ENCODE data around the gene KRT78. TPM values are rescaled to one million over a fixed set of nuclear protein-coding genes. Genes with fewer than 3 reads are reported as not detected.

The KRT78 gene
- total RNA-seq, 1 donor from 2014 or later, result not detected

GRCh38 chr12:52814710-52815155, 34.1 kb downstream of the KRT78 start:
- TF ChIP-seq CTCF (IDR thresholded peaks at IDR 0.05), result no peak
- Histone ChIP-seq H3K36me3 (no peaks in the 10 kb centered on the region), H3K9me3 (no peaks in the 10 kb centered on the region), H3K27me3 (peaks cover 28% of the 10 kb centered on the region), H3K4me3 (no peak overlapping the region), H3K27ac (no peak overlapping the region), H3K4me1 (peaks cover 15% of the 10 kb centered on the region)
- intact Hi-C loops (cut with DNase I), result no loop called here
- DNase-seq, result peak; percentile 48
- peak; percentile 4 for ATAC-seq

- H3K27ac ChIP-seq, result no peak within 1 kb of the TSS
- DNase-seq, result peak; percentile 57
- peak; percentile 89 for ATAC-seq
- no peak within 1 kb of the TSS for H3K4me3 ChIP-seq
- H3K4me1 ChIP-seq, result peaks cover 15% of the 10 kb centered on the region
- TF ChIP-seq CTCF (IDR thresholded peaks at IDR 0.05), result no peak
- no peaks in the 10 kb centered on the region for H3K9me3 ChIP-seq
- no peaks in the 10 kb centered on the region for H3K36me3 ChIP-seq
- peaks cover 24% of the 10 kb centered on the region for H3K27me3 ChIP-seq
- intact Hi-C loops (cut with DNase I), result no loop called here
Observed at GRCh38 chr12:52813885-52814709, 34.7 kb downstream of the KRT78 start, which contains the start of gene KRT4. TSS of gene KRT4 (minus strand) at chr12:52814116. CDS start at chr12:52814058, 58 bp downstream.

GRCh38 chr12:52813203-52813819, 35.5 kb downstream of the KRT78 start:
- no peaks in the 10 kb centered on the region for H3K9me3 ChIP-seq

GRCh38 chr12:52812749-52813148, 36.0 kb downstream of the KRT78 start:
- Histone ChIP-seq H3K36me3 (no peaks in the 10 kb centered on the region), H3K27ac (no peak overlapping the region), H3K9me3 (no peaks in the 10 kb centered on the region), H3K4me1 (peaks cover 15% of the 10 kb centered on the region), H3K4me3 (no peak overlapping the region), H3K27me3 (peaks cover 10% of the 10 kb centered on the region)
- intact Hi-C loops (cut with DNase I), result no loop called here
- TF ChIP-seq CTCF (IDR thresholded peaks at IDR 0.05), result no peak
- no peak for ATAC-seq
- peak; percentile 1 for DNase-seq

More at GRCh38 chr12:52813203-52813819, 35.5 kb downstream of the KRT78 start:
- peaks cover 16% of the 10 kb centered on the region for H3K27me3 ChIP-seq
- no peak for ATAC-seq
- H3K4me3 ChIP-seq, result no peak overlapping the region
- intact Hi-C loops (cut with DNase I), result no loop called here
- peaks cover 15% of the 10 kb centered on the region for H3K4me1 ChIP-seq
- no peak for TF ChIP-seq CTCF (IDR thresholded peaks at IDR 0.05)
- peak; percentile 44 for DNase-seq
- H3K27ac ChIP-seq, result no peak overlapping the region
- no peaks in the 10 kb centered on the region for H3K36me3 ChIP-seq

- peaks cover 15% of the 10 kb centered on the region for H3K4me1 ChIP-seq
- DNase-seq (no peak), ATAC-seq (no peak)
- no peaks in the 10 kb centered on the region for H3K9me3 ChIP-seq
- intact Hi-C loops (cut with DNase I), result no loop called here
- peaks cover 3% of the 10 kb centered on the region for H3K27me3 ChIP-seq
- TF ChIP-seq CTCF (IDR thresholded peaks at IDR 0.05), result no peak
- no peak overlapping the region for H3K27ac ChIP-seq
- H3K36me3 ChIP-seq, result no peaks in the 10 kb centered on the region
- H3K4me3 ChIP-seq, result no peak overlapping the region
Observed at GRCh38 chr12:52812073-52812400, 36.8 kb downstream of the KRT78 start.
